Measurements from ENCODE around the gene KCNJ16.
A peak's percentile ranks its signal among the peaks of the same experiment; 100 is the strongest.

KCNJ16 gene

GRCh38 chr17:70128727-70129238 is 53.8 kb downstream of the KCNJ16 start:
- DNase-seq (ENCODE audit: low read depth) = no peak

DNA sequence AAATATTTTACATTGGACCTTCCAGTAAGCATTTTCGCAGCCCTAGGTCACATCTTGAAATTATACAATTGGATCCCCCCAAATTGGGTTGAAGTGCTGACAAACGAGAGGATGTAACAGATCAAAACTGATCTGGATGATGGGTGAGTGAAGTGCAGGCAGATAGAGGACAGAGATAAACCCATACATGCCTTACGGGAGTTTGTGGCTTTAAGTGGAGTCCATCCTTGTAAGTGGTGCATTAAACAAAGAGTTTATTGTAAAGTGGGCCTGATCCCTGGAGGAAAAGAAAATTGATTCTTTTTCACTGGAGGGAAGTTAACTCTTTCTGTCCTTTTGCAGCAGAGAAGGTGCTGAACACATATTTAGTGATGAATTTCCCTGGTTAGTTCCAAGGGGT is 55.3 kb downstream of the KCNJ16 start:
- DNase-seq (ENCODE audit: low read depth) = no peak

DNA sequence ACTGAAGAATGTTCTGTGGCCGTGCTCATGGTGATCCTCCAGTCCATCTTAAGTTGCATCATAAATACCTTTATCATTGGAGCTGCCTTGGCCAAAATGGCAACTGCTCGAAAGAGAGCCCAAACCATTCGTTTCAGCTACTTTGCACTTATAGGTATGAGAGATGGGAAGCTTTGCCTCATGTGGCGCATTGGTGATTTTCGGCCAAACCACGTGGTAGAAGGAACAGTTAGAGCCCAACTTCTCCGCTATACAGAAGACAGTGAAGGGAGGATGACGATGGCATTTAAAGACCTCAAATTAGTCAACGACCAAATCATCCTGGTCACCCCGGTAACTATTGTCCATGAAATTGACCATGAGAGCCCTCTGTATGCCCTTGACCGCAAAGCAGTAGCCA is 57.5 kb downstream of the KCNJ16 start:
- DNase-seq (ENCODE audit: low read depth) = no peak

- DNase-seq (ENCODE audit: low read depth) = no peak
Observed at GRCh38 chr17:70134042-70134441, 59.0 kb downstream of the KCNJ16 start.

GRCh38 chr17:70134777-70135176 is 59.8 kb downstream of the KCNJ16 start:
- no peak for DNase-seq (ENCODE audit: low read depth)

DNA sequence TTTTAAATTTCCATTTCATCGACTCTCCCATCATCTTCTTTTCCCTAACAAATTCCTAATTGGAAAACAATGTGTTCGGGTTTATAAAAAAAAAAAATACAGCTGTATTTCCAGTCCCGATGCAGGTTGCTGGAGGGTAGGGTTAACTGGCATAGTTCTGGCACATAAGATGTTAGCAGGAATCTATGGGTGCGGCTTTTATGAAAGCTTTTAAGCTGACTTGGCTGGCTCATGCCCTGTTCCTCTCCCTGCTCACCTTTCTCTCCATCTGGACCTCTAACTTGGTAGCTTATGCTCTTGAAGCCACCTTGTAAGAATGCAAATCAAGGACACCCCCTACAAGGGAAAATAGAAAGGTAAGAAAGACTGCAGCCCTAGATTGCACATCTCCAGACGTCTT is 61.1 kb downstream of the KCNJ16 start:
- no peak for DNase-seq (ENCODE audit: low read depth)

- peak; percentile 64 for DNase-seq (ENCODE audit: low read depth)
Observed at GRCh38 chr17:70137451-70138230, 62.6 kb downstream of the KCNJ16 start.

- no peak for DNase-seq (ENCODE audit: low read depth)
Observed at GRCh38 chr17:70138291-70138865, 63.4 kb downstream of the KCNJ16 start.

DNA sequence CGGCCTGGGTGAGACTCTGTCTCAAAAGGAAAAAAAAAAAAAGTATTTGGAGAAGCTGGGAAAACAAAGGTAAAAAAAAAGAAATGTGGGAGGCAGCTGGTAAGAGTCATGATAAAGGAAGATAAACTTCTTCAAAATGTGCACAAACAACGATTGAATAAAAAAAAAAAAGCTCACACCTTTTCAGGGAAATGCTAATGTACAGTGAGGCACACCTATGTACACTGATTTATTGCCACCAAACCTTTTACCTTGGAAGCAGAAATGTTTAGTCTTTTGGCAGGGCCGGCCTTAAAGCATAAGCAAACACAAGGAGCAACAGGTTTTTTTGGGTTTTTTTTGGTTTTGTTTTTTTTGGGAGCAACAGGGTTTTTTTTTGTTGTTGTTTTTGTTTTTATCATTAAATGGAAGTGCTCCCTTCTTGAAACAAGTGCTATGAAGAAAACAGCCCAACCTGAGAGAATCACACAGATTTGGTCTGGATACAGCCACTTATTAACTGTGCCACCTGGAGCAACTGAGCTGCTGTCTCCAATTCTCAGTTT is 64.5 kb downstream of the KCNJ16 start:
- DNase-seq (ENCODE audit: low read depth) = no peak

DNA sequence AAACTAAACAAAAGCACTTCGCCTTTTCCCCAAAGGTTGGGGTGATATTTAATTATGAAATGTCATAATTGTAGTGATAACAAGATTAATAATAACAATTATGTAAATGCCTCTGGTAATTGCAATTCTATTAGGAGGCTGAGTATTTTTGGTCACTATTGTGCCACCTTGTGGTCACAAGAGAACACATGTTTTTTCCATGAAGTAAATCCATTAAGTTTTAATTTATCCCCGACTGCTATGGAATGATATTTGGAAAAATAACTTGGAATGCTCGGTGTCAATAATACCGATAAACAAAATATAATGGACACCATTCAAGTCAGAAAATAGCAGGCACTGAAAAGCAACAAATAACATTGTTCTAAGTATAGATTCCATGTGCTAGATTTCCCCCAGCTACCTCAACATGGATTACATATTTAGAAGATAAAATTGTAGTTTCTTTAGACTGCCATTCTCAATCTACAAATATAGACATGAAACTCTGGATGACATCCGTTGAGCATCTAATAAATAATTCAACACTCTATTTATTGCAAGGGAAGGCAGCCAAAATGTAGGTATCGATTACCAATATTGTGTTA is 69.3 kb downstream of the KCNJ16 start:
- no peak for DNase-seq (ENCODE audit: low read depth)

DNA sequence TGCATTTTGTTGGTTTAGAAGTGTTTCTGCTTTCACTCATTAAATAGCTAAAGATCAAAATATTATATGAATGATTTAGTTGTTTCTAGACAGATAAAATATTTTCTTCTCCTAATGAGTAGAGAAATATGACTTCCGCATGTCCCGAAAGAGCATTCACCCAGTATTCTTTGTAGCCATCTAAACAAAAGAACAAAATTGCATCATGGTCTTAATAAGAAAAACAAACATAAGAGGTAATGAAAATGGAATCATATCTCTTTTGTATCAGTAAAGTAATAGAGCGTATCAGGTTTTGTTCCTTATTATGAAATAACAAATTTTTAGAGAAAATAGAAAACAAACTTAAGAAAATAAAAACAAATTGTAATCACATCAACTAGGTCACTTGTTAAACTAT is 78.2 kb downstream of the KCNJ16 start:
- DNase-seq (ENCODE audit: low read depth) = no peak

GRCh38 chr17:70157151-70157550 is 82.1 kb downstream of the KCNJ16 start:
- DNase-seq (ENCODE audit: low read depth) = no peak

DNA sequence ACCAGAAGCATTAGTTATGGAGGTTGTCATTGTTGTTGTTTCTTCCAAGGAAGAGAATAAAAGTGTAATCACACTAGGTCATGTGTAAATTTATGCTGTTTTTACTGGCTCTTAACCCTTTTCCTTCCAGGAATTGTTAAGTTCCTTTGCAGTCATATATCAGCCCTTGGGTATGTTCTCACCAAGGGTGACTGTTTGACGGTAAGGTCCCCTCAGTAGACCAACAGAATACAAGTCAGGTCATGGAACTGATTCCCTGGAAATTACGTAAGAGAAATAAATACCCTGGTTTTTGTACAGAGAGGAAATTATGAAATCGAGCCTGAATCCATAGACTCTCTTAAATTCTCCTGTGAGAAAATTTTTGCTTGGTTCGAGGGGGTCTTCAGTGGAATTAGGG is 83.2 kb downstream of the KCNJ16 start:
- DNase-seq (ENCODE audit: low read depth) = no peak

GRCh38 chr17:70158591-70158990 is 83.6 kb downstream of the KCNJ16 start:
- DNase-seq (ENCODE audit: low read depth) = no peak

DNA sequence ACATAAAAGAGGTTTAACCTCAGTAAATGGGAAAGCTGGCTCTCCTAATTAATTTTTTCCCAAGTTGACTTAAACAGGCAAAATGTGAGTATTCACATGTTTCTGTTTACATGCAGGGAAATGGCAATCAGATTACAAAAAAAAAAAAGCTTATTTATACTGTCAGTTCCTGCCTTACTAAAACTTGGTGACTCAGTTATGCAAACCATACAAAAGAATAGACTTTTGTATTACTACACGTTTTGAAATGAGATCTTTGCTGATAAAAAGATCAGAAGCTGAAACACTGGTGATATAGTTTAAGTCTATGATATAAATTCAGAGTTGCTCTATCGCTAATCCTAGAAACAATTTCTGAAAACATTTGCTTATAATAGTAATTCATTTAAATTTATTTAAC is 85.0 kb downstream of the KCNJ16 start:
- no peak for DNase-seq (ENCODE audit: low read depth)

- no peak for DNase-seq (ENCODE audit: low read depth)
Observed at GRCh38 chr17:70161519-70161918, 86.5 kb downstream of the KCNJ16 start.

- no peak for DNase-seq (ENCODE audit: low read depth)
Observed at GRCh38 chr17:70165383-70165782, 90.4 kb downstream of the KCNJ16 start.

DNA sequence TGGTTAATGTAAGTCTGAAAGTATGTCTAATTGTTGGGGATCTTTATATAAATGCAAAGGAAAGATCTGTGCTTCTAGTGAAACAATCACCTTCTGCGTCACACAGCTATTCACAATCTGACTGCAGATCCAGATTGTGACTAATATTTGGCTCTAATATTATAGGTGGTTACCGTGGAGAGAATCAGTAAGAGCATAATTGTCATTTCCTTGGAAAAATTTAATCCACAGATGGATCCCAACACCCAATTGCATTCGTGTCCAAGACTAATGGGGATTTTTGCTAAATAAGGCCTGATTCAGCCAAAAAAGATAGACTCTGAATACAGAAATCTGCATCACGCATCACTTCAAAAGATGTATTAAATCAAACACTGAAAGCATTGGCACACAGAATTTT is 91.6 kb downstream of the KCNJ16 start:
- no peak for DNase-seq (ENCODE audit: low read depth)

DNA sequence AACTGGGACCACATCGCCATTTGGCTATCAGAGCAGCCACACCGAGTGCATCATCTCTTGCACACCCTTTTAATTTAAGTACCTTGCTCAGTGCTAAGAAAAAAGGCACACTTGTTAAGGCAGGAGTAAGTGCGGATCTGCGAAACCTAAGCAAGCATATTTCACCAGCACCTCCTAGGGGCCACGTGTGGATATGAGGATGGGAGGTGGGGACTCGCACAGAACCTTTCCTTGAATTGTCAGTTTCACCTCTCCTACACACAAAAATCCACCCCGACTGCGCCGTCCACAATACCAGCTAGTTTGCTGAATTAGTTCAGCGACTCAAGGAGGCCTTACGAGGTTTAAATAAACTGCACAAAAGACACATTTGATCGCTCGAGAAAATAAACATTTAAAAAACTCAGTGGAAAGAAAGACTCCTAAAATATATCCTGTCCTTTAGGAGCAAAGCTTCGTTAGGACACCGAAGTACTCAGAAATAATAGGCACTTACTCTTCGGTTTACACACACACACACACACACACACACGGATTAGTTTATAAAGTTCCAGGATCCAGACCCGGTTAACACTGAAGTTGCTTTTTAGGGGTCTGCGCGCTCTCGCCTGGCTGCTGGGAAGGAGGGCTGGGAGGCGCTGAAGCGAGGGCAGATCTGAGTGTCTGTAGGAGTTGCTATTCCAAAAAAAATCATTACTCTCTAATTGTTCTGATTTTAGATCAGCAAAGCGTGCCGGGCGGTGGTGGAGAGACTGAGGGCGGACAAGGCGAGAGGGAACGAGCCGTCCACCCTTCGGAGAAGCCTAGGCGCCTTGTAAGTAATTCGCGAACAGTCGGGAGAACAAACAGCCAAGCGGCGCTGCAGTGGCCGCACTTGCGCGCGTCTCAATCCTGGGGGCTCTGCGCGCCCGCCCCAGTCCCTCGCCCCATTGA is 93.3 kb downstream of the KCNJ16 start:
- no peak for DNase-seq (ENCODE audit: low read depth)

DNA sequence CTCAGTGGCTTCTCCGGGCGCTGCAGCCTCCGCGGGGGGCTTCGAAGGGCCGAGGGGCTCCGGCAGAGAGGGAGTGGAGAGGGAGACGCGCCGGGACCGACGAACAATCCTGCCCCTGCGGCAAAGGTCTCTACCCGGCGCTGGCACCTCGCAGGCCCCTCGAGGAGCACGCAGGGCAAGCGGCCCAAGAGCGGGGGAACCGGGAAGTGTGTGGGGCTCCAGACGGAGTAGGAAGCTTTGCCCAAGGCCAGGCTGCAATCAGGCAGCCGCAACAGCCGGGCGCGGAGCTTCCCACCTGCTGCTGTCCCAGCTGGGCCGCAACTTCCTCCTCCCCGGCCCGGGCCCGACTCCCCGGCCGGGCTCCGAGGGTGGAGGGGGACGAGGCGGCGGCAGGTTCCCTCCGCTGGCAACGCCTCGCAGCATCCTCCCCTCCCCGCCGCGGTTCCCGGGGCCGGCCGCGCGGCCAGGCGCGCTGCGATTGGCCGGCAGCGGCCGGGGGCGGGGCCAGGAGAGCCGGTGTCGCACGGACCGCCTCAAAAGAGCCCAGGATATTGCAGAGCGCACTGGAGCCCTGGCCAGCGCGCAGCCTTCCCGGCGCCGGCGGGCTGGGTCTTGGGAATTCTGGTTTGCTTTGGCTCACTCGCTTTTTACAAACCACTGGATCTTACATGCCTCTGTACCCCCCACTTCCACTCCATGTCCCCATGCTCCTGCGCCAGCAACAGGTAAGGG is 94.1 kb downstream of the KCNJ16 start, which contains the start of gene KCNJ2:
Gene KCNJ2 (plus strand): TSS at position 556 of the 732 bp plus-strand sequence. CDS start 5,508 bp downstream, outside the sequence.
- DNase-seq (ENCODE audit: low read depth) = no peak

Data from GM04504 (cell line).